Measurements from ENCODE around the gene CPE.

DNA sequence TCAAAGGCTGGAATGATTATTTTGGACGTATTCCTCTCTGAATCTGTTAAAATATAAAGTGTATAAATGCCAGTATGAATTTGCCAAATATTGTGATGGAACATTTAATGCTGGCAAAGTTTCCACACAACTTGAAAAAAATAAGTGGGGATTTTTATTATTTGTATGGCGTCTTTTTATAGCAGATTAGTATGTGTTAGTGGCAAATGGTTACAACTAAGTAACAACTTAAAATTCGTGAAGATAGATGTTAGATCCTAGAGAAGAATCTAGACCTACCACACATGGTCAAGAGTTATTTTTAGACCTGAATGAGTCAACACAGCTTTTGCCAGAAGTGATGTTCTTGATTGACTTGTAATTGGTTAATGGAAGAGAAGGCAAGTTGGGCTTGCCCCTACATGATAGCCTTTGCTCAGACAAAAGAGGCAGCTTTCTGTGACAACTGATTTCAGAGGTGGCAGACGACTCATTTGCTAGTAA lies 4.8 kb downstream of the CPE start:
- TF ChIP-seq, protein P1, sequence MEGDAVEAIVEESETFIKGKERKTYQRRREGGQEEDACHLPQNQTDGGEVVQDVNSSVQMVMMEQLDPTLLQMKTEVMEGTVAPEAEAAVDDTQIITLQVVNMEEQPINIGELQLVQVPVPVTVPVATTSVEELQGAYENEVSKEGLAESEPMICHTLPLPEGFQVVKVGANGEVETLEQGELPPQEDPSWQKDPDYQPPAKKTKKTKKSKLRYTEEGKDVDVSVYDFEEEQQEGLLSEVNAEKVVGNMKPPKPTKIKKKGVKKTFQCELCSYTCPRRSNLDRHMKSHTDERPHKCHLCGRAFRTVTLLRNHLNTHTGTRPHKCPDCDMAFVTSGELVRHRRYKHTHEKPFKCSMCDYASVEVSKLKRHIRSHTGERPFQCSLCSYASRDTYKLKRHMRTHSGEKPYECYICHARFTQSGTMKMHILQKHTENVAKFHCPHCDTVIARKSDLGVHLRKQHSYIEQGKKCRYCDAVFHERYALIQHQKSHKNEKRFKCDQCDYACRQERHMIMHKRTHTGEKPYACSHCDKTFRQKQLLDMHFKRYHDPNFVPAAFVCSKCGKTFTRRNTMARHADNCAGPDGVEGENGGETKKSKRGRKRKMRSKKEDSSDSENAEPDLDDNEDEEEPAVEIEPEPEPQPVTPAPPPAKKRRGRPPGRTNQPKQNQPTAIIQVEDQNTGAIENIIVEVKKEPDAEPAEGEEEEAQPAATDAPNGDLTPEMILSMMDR (optimal IDR thresholded peaks at IDR 0.05 in 1 of 3, IDR thresholded peaks at IDR 0.05 in 1 of 3, conservative IDR thresholded peaks at IDR 0.05 in 1 of 3; ENCODE audit: extremely low read depth in 1 of 3, insufficient read depth in 2 of 3, low read length in 3 of 3) = no peak
- no peak for TF ChIP-seq EZH2 (IDR thresholded peaks at IDR 0.05; ENCODE audit: low read length)

Data from keratinocyte (primary cell).